ENCODE data around the gene PI16.

Gene PI16

DNA sequence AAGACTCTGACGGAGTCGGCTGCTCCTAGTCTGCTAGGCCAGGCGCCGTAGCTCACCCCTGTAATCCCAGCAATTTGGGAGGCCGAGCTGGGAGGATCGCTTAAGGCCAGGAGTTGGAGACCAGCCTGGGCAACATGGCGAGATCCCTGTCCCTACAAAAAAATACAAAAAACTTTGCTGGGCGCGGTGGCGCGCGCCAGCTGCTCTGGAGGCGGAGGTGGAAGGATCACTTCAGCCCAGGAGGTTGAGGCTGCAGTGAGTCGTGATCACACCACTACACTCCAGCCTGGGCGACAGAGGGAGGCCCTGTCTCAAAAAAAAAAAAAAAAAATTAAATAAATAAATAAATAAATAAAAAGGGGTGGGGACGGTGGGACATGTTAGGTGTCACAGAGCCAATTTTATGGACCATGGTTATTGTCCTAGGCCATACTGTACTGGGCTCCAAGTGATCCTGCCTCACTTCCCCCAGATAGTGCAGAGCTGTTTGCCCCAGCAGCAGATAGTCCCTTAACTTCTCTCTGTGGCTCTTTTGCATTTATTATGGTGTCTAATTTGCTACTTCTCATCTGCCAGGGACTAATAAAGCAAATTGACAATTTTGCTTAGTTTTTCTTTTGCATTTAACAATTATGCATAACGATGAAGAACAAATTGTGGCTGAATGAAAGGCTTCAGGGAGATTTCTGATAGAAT, 5.2 kb downstream of the PI16 start:
- no peak for DNase-seq

DNA sequence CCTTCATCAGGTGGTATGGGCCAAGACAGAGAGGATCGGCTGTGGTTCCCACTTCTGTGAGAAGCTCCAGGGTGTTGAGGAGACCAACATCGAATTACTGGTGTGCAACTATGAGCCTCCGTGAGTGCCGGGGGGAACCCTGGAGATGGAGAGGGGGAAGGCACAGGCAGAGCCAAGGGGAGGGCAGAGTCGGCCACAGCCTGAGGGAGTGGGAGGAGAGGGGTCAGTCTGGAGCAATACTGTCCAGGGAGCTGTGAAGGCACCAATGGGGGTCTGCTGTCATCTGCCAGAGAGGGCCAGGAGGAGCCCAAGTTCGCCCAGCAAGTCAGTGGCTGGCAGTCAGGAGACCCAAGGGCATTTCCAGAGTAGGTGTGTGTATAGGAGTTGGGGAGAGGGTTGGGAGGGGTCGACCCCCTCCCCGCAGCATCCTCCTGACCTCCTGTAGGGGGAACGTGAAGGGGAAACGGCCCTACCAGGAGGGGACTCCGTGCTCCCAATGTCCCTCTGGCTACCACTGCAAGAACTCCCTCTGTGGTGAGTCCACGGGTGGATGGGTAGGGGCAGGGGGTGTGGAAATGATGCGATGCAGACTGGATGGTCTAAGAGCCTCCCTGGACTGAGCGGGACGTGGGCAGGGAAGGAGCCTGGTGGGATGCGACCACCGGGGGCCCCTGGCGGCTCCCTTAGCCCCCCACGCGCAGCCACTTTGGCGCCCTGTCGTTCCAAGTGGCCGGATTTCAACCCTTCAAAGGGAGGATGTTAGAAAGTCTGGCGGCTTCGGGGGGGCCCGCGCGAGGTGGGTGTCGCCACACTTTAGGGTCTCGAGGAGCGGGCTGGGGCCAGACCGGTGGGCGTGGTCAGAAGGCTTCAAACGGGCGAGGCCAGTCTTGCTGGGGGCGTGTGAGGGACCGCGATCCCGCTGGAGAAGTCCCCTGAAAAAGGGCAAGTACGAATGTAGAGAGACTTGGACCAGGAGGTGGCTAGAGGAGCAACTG, 7.2 kb downstream of the PI16 start:
- DNase-seq = no peak

DNA sequence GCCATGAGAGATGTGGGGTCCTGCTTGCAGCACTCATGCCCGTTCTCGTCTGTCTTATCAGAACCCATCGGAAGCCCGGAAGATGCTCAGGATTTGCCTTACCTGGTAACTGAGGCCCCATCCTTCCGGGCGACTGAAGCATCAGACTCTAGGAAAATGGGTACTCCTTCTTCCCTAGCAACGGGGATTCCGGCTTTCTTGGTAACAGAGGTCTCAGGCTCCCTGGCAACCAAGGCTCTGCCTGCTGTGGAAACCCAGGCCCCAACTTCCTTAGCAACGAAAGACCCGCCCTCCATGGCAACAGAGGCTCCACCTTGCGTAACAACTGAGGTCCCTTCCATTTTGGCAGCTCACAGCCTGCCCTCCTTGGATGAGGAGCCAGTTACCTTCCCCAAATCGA, 8.3 kb downstream of the PI16 start:
- DNase-seq = peak; percentile 75 to 78

DNA sequence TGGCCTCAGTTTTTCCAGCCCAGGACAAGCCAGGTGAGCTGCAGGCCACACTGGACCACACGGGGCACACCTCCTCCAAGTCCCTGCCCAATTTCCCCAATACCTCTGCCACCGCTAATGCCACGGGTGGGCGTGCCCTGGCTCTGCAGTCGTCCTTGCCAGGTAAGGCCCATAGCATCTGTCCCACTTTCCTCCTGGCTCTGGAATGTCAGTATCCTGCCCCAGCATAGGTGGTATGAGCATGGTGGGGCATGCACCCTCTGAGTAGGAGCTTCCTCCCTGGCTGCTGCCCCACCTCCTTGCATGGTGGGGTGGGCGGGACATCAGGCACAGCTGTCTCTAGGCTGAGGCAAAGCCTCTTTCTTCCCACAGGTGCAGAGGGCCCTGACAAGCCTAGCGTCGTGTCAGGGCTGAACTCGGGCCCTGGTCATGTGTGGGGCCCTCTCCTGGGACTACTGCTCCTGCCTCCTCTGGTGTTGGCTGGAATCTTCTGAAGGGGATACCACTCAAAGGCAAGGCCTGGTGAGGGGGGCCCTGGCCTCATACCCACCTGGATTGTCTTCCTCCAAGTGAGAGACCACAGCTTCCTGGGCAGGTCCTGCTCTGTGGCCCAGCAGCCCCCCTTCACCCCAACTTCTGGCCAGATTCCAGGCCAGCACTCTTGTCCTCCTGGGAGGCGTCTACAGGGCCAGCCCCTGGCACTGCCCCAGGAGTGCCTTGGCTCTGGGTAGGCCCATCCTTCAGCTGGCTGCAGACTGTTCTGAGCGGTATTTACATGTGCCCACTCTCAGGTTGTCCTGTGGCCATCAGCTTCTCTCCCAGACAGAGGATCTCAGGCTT, 9.1 kb downstream of the PI16 start:
- no peak for DNase-seq

DNA sequence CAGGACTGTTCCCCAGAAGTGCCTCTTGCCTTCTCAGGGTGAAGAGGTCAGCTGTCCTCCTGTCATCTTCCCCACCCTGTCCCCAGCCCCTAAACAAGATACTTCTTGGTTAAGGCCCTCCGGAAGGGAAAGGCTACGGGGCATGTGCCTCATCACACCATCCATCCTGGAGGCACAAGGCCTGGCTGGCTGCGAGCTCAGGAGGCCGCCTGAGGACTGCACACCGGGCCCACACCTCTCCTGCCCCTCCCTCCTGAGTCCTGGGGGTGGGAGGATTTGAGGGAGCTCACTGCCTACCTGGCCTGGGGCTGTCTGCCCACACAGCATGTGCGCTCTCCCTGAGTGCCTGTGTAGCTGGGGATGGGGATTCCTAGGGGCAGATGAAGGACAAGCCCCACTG, 9.8 kb downstream of the PI16 start:
- DNase-seq = no peak

DNA sequence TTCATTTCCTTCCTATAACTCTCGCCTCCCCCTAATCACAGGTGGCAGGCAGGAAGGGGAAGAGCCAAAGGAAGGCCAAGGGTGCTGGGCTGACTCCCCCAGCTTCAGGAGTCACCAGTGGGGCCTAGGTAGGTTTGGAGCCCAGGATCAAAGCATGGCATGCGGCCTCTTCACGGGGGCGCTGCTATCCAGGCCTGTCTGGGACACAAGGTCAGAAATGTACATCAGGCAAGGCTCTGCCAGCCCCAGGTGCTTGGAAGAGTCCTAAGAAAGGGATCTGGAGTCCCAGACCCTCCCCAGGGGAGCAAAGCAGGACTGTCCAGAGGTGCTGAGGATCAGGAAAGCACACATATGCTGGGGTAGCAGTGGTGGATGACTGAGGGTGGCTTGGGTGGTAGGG, 10.4 kb downstream of the PI16 start:
- no peak for DNase-seq

DNA sequence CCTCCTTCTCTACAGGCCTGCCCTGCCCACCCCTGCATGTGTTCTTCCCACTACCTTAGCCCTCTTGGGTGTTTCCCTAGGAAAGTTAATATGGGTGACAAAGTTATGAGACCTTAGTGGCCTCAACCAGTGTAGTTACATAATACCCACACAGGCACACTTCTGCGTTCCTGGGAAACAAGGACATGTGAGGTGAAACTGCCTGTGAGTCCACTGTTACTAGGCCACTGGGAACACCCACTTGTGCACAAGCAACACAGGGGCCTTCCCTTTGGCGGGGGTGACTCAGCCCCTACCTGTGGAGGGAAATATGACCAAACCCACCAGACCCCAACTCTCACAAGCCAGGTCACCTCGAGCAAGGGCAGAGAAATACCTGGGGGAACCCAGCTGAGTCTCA, 12.8 kb downstream of the PI16 start:
- no peak for DNase-seq

DNA sequence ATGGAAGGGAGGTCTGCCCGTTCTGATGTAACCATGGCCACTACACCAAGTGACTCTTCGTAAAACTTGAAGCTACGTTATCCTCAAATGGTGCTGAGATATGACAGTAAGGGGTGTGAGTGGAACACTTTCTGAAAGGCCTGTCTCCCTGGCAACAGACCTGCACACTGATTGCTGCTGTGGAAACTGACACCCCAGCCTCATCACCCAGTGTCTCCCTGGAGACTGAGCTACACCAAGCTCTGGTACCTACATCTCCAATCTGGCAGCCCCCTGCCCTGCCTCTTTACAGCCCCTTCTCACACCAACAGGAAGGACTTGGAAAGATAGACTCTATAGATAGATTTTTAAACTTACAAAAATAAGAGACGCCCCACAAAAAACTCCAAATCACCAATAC, 13.2 kb downstream of the PI16 start:
- DNase-seq = no peak

DNA sequence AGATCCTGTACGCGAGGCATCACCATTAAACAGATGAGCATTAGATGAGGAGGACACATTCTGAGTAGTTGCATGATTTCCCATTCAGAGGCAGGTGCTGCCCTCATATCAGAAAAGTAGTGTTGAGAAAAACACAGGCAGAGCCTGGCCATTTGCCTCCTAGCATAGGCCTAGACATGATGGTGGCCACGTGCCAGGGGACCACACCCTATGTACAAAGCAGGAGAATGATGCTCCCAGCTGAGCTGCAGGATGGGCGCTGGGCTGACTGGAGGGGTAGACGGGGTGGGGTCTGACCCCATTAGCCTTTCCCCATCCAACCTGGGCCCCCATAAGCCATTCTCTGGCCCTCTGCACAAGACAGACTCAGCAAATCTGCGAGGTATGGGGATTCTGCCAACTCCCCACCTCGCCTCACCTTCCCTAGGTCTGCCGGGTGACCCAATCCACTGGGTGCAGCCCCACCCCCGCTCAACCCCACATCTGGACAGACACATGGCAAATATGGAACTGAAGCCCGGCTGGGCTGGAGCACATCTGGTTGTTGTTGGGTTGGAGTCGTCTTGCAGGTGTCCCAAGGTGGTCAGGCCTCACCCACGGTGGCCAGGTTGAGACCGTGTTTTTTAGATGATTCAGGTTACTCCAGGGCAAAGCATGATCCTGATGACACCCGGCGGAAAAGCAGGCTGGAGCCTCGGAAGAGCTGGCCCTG, 13.9 kb downstream of the PI16 start:
- no peak for DNase-seq

DNA sequence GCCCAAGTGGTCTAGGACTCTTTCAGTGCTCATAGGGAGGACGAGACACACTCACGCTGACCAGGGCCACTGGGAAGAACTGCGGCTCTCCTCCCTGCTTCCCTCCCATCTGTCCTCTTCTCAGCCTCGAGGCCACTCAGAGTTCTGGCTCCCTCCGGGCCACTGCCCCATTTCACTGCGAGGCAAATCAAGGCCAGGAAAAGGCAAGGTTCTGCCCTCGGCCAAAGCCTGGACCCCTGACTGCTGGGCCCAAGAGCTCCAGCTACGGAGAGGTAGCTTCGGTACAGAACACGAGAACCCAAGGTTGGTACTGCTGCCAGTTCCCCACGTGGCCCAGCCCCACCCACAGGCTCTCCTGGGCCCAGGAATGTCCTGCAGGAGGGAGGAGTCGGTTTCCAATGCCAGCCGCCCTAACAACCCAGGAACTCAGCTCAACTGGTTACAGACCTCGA, 14.7 kb downstream of the PI16 start:
- no peak for DNase-seq

DNA sequence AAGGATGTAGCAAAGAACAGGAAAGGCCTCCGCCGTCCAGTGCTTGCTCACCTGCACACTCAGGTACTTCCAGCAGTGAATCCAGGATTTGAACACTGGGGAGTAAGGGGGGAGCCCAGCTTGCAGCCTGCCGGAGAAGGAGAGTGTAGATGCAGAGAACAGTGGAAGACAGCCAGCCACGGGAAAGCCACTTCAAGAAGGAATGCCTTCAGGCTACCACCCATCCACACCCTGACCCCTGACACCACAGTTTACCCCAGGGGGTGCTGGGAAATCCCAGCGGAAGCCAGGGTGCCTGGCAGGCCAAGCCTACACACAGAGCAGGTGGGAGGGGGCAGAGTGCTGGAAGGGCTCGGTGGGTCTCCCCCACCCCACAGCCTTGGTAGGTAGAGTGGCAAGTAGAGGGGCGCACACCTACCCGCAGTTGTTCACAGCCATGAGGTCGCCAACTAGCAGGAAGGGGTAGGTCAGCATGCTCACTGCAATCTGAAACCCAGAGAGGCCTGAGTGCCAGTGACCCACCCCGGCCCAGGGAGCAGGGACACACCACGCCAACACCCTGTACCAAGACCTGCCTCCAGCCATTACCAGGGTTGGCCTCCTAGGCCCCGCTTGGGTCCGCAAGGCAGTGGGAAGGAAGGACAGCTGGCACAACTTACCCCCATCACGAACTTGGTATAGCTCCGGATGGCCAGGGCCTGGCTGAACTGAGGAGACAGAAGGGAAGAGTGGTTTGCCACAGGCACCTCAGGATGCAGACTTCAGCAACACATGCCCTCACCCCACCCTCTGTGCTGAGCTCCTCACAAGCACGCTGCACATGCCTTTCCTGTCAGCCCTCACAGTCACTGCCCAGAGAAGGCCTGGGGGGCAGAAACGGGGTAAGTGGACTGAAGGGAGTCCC, 15.7 kb downstream of the PI16 start:
- DNase-seq = no peak

DNA sequence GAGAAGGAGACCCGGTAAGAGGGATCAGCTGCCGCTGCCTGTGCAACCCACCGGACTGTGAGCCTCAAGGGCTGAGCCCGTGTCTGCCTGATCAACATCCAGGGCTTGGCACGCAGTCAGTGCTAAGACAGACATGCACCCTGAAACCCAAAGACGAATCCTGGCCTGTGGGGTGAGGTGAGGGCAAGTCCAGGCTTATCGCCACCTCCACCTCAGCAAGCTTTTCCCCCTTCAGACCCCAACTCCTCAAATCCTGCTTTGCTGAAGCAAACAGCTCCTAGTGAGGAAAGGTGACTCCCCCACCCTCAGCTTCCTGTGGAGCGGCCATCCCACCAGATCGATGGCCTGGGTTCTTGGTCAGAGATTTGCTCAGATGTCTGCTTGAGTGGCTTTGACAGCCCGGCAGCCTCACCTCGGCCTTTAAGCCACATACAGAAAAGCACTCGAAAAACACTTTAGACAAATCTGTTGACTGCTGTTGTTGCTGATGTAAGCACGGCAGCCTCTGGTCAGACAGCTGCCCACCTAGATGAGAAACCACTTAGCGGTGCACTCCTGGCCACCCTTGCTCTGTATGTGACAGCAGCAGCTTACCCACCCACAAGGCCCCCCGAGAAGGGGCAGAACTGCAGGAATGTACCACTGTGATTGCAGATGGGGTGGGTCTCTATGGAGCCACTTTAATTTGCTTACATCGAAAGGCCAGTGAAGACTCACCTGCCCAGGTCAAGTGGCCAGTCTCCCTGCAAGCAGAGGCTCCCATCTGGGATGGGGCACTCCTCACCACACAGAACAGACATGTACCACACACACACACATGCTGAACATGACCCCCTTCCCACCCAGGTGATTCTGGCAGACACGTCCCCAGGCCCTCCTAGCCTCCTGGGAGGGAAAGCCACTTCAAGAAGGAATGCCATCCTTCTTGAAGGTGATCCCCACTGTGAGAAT, 16.6 kb downstream of the PI16 start:
- no peak for DNase-seq

DNA sequence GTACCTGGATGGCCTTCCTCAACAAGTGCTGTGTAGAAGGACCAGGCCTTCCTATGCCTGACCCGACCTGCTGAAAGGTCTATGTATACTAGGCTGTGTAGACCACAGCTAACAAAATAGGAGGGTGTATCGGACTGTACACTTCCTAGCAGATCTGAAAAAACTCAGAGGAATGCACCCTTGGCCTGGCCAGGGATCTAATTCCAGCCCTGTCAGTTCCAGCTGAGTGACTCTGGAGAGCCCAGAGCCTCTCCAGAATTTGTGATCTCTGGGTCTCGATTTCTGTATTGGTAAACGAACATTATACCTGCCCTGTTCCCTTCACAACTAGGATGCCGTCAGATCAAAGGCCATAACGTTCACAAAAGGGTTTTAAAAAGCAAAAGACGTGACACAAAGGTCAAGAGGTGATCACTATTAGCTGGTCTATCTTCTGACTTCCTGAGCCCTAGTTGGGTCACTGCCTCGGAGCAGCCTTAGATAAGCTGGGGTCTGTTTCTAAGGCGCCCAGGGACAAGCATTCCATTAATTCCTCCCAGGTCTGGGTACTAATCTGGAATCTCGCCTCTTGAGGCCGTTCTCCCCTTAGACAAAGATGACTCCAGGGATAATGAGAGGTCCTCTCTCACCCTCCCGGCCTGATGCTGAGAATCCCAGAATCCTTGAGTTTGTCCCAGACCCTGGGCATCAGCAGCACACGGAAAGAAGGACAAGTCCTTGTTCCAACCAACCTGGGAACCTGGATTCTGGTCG, 17.6 kb downstream of the PI16 start:
- DNase-seq = no peak

DNA sequence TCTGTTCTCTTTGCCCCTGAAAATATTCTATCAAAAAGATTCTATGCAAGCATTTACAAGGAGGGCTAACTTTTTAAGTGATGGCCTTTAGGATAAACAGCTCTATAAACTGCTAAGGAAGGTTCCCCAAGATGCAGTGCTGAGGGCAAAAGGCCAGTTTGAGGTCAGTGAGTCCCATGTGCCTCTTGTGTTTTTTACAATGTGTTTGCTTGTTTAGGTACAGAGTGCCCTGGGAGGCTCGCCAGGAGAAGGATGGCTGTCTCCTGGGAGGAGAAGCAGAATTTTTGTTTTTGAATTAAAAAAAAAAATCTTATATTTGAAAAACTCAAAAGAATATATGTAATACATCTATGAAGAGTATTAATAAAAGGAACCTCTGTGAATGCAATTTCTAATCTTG, 18.7 kb downstream of the PI16 start:
- DNase-seq = no peak

DNA sequence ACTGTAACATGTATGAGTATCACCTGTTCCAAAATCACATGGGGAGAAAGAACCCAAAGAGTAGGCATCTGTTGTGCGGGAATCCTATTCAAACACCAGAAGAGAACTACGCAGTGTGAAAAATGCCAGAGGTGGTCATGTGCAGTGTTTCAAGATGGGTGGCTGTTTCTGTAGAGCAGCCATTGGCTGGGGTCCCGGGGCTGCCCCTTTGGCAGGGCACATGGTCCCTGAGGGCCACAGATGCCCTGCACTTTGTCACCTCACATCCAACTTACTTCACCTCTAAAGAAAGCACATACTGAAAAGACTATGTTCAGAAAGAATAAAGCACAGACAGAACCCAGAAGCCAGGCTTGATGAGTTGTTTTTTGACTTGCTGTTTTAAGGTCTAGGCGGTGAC, 19.1 kb downstream of the PI16 start:
- no peak for DNase-seq

DNA sequence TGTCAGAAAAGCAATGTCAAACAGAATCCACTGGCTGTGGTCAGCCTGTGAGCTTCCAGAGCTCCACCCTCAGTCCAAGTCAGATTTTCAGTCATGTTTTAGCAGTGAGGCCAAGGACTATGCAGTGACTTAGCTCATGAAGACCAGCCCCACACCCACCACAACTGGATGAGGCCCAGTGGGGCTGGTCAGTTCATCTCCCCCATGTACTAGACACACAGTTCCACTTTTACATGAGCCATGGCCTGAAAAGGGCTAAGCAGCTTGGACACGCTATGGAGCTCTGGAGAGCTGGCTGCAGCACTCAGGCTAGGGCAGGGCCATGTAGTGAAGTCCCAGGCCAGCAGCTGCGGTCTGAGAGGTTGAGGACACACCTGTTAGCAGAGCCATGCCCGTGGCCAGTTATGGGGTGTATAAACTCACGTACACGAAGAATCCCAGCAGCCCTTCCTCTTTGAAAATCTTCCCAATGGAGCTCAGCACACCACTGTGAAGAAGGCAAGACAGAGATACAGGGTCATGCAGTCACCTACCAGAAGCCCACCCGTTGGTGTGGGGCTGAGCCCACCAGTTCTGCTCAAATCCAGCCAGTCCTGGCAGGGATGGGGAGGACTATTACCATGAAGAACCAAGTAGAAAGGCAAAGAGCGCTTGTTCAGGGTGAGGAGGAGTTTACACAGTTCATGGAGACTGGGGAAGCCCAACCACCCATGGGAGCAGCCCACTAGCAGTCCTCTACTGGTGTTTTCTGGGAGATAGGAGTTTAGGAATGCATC, 20.9 kb downstream of the PI16 start:
- no peak for DNase-seq

DNA sequence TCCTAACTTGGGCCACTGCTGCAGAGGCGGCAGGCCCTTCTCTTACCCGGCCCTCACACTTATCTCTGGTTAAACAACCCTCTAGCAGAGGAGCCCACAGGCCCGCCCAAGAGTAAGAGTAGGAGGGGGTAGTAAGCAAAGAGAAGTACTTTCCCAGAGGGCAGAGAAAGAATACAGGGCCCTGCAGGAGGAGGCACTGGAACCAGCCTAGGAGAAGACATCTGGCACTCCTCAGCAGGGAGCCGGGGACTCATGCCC, 21.4 kb downstream of the PI16 start:
- DNase-seq = no peak

DNA sequence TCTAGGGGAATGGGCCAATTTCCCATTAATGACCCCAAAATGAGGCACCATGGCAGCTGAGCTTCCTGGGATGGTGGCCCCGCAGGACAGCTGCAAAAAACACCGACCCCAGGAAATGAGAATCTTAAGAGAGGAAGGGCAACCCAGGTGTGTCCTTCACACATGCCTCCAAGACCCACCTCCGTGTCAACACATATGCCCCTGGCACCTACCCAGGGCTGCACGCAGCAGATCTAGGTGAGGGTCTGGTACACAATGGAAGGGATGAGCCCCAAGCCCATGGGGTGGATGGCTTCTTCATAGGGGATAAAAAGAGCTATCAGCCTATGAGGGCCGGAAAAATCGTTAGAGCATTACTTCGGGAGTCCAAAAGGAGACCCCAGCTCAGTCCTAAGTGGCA, 22.0 kb downstream of the PI16 start:
- no peak for DNase-seq

DNA sequence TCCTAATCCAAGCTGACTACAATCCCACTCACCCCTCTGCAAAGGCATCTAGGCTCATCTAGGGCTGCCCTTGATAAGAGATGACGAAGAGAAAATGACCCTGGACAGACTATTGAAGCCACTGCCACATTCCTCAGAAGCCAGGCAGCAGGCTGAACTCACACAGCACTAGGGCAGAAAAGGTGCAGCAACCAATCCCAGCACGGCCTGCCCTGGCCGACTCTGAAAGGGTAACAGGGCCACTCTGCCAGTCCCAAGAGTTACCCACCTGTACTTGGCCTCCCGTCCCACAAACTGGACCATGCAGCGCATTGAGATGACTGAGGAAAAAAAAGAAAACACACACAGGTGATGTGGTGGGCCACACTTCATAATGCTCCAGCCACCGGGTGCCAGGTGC, 22.4 kb downstream of the PI16 start:
- DNase-seq = no peak

Measured in bone marrow (tissue), 2 donors.